HG03378 (cell line): ENCODE results near the gene MINDY4B.
"Not testable (repeated sequence)": the region's sequence is repeated elsewhere in the genome, so short reads cannot be mapped to it uniquely, and the experiment has no call there.

ENCODE experiments used
- ATAC-seq: cut with Tn5 transposase; IDR thresholded peaks from one replicate; pipeline ENCODE4 v1.9.1; 2021; ENCODE audit warnings: mild to moderate bottlenecking, moderate library complexity; ENCODE audit not compliant: unreplicated experiment

MINDY4B gene

DNA sequence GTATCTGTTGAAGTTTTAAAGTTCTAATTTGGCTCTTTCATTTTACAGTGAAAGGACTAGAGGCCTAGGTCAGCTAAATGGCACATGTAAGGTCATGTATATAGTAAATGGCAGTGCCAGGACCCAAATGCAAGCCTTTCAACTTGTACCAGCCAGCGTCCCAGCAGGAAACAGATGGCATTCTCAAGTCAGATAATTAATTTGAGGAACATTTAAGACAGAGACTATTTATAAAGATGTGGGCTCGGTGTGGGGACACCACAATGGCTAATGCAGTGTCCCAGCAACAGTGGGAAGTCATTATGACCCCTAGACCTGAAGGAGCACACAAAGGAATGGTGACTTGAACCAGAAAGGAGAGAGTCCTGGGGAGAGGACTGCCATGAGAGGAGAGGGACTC lies 6.1 kb downstream of the MINDY4B start:
- no peak for ATAC-seq

DNA sequence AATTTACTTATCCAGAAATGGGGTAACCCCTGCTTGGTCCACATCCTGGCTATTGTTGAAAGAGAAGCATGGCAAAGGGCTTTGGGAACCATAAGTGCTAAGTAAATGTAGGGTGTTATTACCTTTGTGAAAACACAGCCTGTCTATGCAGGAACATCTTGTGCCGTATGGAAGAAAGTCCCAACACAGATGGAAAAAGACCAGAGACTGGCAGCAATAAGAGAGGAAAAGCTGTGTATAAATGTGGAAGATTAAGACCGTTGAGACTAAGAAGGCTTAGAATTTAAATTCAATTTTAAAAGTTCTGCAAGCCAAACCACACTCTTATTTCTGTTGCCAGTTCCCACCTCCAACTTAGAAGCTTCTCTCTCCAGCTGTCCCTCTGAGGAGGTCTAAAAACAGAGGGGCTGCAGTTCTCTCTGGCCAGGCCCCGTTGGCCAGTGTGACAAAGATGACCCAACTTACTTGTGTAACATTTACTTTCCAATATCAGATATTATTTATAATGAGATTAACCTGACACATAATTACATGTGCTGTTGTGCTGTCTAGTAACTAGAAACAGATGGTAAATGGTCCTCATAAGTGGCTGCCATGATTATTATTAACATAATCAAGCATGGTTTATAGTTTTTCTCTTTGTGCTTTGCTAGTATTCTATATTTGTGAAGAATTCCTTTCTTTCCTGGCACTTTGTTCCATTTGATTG lies 7.0 kb downstream of the MINDY4B start:
- no peak for ATAC-seq

DNA sequence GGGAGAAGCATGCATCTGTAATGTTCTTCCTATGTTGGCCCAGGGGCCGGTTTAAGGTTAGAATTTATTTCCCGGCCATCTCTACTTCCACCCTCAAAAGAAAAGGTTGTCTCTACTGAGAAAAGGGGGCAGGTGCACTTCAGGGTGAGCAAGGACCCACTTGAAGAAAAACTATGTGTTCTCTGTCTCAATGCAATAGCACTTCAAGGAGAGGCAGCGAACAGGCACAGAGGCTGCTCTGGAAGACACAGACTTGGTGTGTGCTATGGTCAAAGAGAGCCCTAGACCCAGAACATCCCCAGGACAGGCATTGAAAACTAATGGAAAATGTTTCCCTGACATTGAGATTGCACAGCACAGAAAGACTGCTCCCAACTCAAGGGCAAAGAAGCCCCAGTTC lies 7.6 kb downstream of the MINDY4B start:
- ATAC-seq: no peak

DNA sequence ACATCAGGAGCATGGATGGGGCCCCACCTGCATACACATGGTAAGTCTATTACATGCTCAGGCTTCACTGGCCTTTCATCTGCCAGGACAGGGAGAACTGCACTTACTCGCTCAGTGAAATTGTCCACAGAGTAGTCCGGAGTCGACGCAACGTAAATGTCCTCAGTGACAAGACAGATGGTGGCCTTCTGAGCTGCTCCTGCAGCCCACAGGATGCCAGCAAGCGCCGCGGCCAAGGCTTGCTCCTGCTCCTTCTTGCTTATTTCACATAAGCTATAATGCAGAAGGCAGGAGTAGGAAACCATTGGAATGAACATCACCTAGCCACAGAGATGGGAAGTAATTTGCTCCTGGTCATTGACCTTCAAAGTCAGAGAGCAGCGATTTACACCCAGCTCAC lies 14.4 kb downstream of the MINDY4B start:
- no peak for ATAC-seq

DNA sequence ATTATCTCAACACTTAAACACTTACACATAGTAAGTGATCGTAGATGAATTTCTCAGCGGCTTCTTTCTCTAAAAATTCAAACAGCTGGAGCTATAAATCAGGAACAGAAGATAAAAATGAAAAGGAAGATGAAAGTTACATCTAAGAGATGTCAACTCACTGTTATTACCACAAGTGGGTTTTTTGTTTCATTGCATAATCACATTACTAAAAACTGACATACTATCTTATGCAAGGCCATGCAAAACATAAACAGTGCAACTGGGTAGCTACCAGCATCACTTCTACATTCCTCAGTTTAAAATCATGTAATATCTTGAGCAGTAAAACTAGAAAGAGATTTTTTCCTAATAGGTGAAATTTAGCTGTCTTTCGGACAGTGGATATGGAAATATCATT lies 14.9 kb downstream of the MINDY4B start:
- no peak for ATAC-seq

DNA sequence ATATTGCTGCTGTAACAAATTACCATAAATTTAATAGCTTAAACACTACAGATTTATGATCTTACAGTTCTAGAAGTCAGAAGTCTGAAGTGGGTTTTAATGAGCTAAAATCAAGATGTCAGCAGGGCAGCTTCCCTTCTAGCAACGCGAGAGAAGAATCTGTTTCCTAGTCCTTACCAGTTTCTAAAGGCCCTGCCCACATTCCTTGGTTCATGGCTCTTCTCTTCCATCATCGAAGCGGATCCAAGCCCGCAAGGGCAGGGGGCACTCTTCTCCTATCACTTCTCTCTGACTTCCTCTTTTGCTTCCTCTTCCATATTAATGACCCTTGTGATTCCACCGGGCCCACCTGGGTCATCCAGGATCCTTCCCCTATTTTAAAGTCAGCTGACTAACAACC lies 16.1 kb downstream of the MINDY4B start:
- ATAC-seq: no peak

DNA sequence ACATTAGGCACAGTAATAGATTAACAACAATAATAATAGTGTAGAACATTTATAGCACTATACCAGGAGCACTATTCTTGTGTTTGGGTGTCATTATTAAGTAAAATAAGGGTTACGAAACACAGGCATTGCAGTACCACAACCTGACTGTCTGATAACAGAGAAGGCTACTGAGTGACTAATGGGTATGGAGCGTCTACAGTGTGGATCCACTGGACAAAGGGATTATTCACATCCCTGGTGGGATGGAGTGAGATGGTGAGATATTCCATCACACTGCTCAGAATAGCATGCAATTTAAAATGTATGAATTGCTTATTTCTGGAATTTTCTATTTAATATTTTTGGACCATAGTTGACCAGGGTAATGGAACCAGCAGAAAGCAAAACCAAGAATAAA lies 18.2 kb downstream of the MINDY4B start:
- no peak for ATAC-seq

DNA sequence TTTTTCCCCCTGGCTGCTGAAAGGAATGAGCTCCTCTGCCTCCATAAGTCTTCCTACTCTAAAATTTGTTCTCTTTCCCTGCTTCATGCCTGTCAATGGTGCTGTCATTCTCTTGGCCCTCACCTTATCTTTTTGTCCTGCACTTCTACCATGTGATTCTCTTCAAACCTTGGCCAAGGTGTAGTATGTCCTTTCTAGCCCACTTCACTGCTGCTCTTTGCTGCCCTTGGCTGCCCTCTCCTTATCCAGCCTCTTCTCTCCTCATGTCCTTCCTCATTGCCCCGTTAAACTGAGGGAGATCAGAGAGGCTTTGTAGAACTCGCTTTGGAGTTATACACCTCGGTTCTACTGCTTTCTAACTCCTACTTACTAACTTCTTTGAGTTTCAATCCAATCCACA lies 19.7 kb downstream of the MINDY4B start:
- no peak for ATAC-seq

DNA sequence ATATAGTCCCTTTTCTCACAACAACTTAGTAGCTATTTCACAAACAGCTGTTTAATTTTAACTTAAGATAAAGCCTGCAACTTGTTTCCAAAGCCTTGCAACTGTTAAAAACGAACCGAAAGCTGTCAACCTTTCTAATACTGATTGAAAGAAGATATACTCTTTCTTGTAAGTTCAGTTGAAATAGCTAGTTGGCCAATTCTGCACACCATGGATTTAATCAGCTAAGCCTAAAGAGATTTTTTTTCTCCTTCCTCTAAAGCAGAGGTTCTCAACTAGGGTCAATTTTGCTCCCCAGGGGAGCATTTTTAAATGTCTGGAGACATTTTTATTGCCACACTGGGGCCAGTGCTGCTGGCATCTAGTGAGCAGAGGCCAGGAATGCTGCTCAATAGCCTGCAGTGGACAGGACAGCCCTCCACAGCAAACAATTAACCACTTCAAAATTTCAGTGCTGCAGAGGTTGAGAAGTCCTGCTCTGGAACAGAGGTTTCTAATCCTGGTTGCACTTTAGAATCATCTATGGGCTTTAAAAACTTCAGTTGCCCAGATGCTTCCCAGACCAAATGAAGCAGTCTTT lies 26.2 kb downstream of the MINDY4B start:
- ATAC-seq: no peak

DNA sequence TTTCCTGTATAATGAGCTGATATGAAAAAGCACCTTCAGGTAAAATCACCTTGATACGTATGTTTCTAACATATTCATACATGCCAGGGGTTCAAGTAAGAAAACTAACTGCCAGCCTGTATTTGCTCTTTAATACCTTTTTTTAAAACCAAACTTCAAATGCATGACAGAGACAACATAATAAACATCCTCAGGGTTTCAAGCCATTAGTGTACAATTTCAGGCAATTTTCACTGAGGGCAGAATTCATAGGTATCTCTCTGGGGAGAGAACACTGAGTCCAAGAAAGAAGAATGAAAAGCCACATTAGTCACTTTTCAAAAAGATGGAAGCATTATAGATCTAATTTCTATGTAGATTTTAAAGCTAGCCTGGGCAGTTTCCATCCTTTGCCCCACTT lies 26.9 kb downstream of the MINDY4B start:
- no peak for ATAC-seq

DNA sequence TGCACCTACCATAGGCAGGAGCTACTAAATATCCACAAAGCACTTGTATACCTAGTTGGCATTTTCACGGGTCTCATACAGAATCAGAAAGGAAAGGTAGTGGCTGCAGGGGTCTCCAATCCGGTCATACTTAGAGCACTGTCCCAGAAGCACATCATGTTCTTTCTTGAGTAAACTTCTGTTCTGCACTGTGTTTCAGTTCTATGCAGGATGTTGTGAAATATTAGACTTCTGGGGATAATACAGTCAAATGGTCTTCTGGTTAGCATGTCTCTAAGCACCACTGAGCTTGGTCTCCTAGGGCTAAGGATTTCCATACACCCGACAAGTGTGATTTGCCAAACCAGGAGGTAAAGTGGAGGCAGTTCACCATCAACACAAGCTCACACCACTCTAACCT lies 27.9 kb downstream of the MINDY4B start:
- ATAC-seq: no peak

DNA sequence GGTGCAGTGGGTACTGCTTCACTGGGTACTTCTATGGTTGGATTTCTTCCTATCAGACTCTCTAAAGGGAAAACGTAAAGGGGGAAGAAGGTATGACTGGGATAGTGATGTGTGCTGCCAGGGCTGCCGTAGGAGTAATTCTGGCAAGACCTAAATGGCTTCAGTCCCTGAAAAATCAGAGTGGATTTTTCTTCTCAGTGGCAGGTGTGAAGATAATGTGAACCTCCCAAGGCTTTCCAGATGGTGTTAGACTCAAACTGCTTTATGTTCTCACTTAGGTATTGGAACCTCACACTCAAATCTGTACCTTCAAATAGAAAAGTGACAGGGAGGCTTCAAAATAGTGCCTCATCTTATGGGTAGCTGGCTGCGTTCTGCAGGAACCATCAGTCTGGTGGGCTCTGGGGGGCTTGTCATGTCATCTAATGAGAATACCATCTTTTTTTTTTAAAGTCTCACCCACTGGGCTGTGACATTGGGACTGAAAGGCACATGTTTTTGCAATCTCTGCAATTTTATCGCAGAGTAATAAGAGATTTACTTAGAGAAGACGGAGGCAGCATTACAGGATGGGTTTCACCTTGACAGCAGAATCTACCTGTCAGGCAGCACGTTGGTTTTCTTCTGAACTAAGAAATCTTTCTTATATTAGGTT lies 28.5 kb downstream of the MINDY4B start:
- ATAC-seq: no peak

DNA sequence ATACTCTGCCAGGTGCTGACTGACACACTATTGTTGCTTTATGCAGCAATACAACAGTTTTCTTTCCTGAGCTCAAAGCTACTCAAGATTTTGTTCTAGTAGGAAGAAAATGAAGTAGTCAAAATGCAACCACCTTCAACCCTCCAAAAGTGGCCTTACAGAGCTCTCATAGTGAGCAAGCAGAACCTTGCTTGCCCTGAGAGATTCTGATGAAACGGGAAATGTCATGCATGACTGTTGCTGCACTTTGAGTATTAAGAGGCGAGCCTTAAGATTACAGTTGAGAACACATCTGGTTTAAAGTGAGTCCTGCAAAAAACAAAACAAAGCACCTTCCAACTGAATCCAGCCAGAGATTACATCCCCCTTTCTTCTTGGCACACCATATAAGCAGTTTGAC lies 29.7 kb downstream of the MINDY4B start:
- no peak for ATAC-seq

DNA sequence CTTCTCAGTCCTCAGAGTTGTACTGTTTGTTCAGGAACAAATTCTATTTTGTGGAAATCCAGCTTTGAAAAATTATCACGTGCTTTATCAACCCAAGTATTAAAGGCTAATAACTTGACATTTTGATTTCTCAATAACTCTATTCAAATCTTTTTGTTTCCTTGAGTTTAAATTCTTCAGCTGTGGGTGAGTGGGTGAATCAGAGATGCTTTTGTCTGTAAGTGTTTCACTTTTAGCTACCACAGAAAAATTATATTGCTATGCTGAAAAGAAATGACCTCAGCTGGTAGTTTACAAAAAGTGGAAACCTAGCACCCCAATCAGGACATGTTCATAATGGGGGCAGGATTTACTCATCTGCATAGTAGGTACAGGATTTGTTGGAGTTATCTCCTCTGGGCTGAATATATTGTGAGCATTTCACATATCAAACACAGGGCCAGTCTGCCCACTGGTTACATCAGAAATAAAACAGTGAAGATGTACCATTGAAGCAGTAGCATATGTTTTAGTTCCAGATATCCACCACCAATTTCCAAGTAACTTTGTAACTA lies 30.5 kb downstream of the MINDY4B start:
- ATAC-seq: no peak

DNA sequence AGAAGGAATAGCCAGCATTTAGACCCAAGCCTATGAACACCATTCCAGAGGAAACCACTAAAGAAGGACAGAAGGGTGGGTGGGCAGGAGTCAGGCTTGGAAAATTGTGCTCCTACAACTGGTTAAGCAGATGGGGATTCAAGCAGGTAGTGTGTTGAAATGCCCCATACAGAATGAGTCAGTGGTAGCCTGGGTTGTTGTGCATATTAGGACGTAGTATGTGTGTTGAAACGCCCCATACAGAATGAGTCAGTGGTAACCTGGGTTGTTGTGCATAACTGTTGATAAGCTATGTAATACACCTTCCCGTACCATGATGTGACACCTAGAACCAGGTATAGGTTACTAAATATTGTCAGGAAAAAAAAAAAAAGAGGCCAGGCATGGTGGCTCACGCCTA lies 34.0 kb downstream of the MINDY4B start:
- ATAC-seq: no peak

DNA sequence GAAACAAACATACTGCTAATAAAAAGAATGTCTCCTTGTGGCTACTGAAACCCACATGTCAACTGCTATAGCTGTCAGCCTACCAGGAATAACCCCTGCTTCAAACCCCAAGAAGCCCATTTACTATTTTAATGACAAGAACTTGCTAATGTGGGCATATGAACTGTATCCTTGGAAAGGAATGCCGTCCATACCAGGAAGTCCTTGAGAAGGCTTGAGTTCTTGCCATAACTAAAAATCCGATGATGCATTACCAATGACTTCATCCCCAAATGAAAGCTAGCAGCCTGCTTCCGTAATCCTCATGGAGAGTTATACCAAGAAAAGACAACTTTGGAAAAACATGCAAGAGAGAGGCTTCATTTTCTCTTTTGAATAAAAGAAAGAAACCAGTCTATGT lies 34.8 kb downstream of the MINDY4B start:
- ATAC-seq: no peak

DNA sequence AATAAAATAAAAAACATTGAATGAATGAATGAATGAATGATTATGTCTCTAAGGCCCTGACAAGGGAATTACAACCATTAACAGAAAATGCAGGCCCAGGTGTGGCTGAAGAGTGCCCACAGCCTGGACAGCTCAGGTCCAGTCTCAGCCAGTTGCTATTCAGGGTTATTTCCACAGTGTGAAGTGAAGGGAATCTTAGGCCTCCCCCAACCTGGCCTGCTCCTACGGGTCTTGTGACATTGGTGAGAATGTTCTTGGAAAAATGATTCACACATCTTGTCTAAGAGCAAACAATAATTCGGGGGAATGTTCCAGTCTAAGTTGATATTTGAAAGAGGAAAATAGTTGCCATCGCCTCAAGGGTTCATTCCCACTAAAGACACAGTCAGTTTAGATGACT lies 37.0 kb downstream of the MINDY4B start:
- ATAC-seq: no peak

DNA sequence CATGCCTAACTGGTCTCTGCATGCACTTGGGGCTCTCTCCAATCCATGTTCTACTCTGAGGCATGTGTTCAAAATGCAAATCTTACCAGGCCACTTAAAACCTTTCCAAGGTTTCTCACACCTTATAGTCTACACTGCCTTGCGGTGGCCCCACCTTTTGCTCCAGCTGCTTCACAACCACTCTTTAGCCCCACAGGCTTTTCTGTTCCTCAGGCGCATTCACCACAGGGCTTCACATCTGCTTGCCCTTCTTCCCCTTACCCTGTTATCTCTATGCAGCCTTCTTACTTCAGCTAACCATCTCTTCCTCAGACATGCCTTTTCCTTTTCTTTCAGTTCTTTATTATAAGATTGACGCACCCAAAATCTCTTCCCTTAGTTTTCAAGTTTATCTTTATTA lies 37.8 kb downstream of the MINDY4B start:
- ATAC-seq: no peak

DNA sequence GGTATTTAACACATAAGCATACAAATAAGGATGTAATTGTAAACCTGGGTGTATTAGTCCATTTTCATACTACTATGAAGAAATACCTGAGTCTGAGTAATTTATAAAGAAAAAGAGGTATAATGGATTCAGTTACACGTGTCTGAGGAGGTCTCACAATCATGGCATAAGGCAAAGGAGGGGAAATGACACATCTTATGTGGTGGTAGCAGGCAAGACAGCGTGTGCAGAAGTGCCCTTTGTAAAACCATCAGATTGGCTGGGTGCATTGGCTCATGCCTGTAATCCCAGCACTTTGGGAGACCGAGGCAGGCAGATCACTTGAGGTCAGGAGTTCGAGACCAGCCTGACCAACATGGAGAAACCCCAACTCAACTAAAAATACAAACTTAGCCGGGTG lies 41.3 kb downstream of the MINDY4B start:
- not testable (repeated sequence) for ATAC-seq

DNA sequence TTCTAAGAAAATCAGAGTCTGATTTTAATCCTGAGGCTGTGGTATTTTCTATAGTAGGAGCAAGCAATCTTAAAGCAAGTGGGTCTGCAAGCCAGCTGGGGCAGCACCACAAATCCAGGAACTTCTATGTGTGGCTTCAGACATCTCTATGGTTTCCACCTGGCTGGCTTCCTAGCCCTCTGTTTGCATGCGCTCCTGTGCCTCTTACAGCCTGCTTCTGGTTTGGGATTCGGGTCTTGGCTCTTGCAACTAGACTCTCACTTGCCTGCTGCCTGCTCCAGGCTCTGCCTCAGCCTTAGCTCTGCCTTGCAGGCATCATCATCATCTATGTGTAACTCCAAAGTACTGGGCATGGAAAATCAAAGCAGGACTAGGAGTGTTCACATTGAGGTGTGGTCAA lies 43.4 kb downstream of the MINDY4B start:
- no peak for ATAC-seq

DNA sequence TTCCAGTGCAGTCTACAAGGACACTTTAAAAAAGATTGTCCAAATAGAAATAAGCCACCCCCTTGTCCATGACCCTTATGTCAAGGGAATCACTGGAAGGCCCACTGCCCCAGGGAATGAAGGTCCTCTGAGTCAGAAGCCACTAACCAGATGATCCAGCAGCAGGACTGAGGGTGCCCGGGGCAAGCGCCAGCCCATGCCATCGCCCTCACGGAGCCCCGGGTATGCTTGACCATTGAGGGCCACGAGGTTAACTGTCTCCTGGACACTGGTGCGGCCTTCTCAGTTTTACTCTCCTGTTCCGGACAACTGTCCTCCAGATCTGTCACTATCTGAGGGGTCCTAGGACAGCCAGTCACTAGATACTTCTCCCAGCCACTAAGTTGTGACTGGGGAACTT lies 47.3 kb downstream of the MINDY4B start:
- ATAC-seq: not testable (repeated sequence)

DNA sequence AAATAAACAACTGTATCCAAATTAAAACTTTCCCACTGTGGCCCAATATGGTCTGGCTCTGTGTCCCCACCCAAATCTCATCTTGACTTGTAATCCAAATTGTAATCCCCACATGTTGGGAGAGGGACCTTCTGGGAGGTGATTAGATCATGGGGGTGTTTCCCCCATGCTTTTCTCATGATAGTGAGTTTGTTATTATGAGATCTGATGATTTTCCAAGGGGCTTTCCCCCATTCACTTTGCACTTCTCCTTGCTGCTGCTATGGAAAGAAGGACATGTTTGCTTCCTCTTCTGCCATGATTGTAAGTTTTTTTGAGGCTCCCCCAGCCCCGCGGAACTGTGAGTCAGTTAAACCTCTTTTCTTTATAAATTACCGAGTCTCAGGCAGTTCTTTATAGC lies 55.0 kb downstream of the MINDY4B start:
- ATAC-seq: no peak
